ENCODE measurements around the gene NSD1.

Gene NSD1

GRCh38 chr5:177271113-177271512 lies 137.5 kb downstream of the NSD1 start:
- Mint-ChIP-seq H3K9me3 (no peaks in the 10 kb centered on the region), H3K4me3 (no peak overlapping the region), H3K27me3 (ENCODE audit: low read depth) (no peaks in the 10 kb centered on the region), H3K36me3 (ENCODE audit: low read depth) (peaks cover 44% of the 10 kb centered on the region), H3K4me1 (ENCODE audit: low read depth) (no peaks in the 10 kb centered on the region), H3K27ac (no peak overlapping the region)

GRCh38 chr5:177275883-177276282 lies 142.3 kb downstream of the NSD1 start:
- peaks cover 41% of the 10 kb centered on the region for H3K36me3 Mint-ChIP-seq (ENCODE audit: low read depth)
- no peaks in the 10 kb centered on the region for H3K27me3 Mint-ChIP-seq (ENCODE audit: low read depth)
- no peaks in the 10 kb centered on the region for H3K9me3 Mint-ChIP-seq
- H3K27ac Mint-ChIP-seq = no peak overlapping the region
- no peak overlapping the region for H3K4me3 Mint-ChIP-seq
- H3K4me1 Mint-ChIP-seq (ENCODE audit: low read depth) = peaks cover 8% of the 10 kb centered on the region

- no peaks in the 10 kb centered on the region for H3K9me3 Mint-ChIP-seq
- H3K4me3 Mint-ChIP-seq = no peak overlapping the region
- H3K27ac Mint-ChIP-seq = peak overlapping the region; percentile 42
- H3K27me3 Mint-ChIP-seq (ENCODE audit: low read depth) = no peaks in the 10 kb centered on the region
- H3K4me1 Mint-ChIP-seq (ENCODE audit: low read depth) = peaks cover 8% of the 10 kb centered on the region
- H3K36me3 Mint-ChIP-seq (ENCODE audit: low read depth) = peaks cover 39% of the 10 kb centered on the region
These were observed 143.3 kb downstream of the NSD1 start for GRCh38 chr5:177276886-177277285.

- Mint-ChIP-seq H3K27me3 (ENCODE audit: low read depth) (no peaks in the 10 kb centered on the region), H3K4me3 (no peak overlapping the region), H3K27ac (no peak overlapping the region), H3K36me3 (ENCODE audit: low read depth) (peaks cover 33% of the 10 kb centered on the region), H3K9me3 (no peaks in the 10 kb centered on the region), H3K4me1 (ENCODE audit: low read depth) (peaks cover 4% of the 10 kb centered on the region)
These were observed 154.6 kb downstream of the NSD1 start for GRCh38 chr5:177288191-177288590.

- Mint-ChIP-seq H3K4me1 (ENCODE audit: low read depth) (peaks cover 11% of the 10 kb centered on the region), H3K36me3 (ENCODE audit: low read depth) (peaks cover 43% of the 10 kb centered on the region), H3K4me3 (no peak overlapping the region), H3K27me3 (ENCODE audit: low read depth) (no peaks in the 10 kb centered on the region), H3K9me3 (no peaks in the 10 kb centered on the region), H3K27ac (no peak overlapping the region)
These were observed 157.4 kb downstream of the NSD1 start for GRCh38 chr5:177290816-177291596.

GRCh38 chr5:177291735-177292134 lies 158.2 kb downstream of the NSD1 start:
- Mint-ChIP-seq H3K4me1 (ENCODE audit: low read depth) (peaks cover 16% of the 10 kb centered on the region), H3K4me3 (no peak overlapping the region), H3K27me3 (ENCODE audit: low read depth) (no peaks in the 10 kb centered on the region), H3K27ac (no peak overlapping the region), H3K36me3 (ENCODE audit: low read depth) (peaks cover 49% of the 10 kb centered on the region), H3K9me3 (no peaks in the 10 kb centered on the region)

DNA sequence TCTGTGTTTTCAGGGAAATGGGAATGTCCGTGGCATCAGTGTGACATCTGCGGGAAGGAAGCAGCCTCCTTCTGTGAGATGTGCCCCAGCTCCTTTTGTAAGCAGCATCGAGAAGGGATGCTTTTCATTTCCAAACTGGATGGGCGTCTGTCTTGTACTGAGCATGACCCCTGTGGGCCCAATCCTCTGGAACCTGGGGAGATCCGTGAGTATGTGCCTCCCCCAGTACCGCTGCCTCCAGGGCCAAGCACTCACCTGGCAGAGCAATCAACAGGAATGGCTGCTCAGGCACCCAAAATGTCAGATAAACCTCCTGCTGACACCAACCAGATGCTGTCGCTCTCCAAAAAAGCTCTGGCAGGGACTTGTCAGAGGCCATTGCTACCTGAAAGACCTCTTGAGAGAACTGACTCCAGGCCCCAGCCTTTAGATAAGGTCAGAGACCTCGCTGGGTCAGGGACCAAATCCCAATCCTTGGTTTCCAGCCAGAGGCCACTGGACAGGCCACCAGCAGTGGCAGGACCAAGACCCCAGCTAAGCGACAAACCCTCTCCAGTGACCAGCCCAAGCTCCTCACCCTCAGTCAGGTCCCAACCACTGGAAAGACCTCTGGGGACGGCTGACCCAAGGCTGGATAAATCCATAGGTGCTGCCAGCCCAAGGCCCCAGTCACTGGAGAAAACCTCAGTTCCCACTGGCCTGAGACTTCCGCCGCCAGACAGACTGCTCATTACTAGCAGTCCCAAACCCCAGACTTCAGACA lies 160.4 kb downstream of the NSD1 start:
- no peak overlapping the region for H3K27ac Mint-ChIP-seq
- H3K4me1 Mint-ChIP-seq (ENCODE audit: low read depth) = peaks cover 26% of the 10 kb centered on the region
- peaks cover 52% of the 10 kb centered on the region for H3K36me3 Mint-ChIP-seq (ENCODE audit: low read depth)
- no peak overlapping the region for H3K4me3 Mint-ChIP-seq
- no peaks in the 10 kb centered on the region for H3K27me3 Mint-ChIP-seq (ENCODE audit: low read depth)
- H3K9me3 Mint-ChIP-seq = no peaks in the 10 kb centered on the region

GRCh38 chr5:177294632-177295031 lies 161.1 kb downstream of the NSD1 start:
- Mint-ChIP-seq H3K4me1 (ENCODE audit: low read depth) (peaks cover 32% of the 10 kb centered on the region), H3K9me3 (no peaks in the 10 kb centered on the region), H3K27me3 (ENCODE audit: low read depth) (no peaks in the 10 kb centered on the region), H3K27ac (no peak overlapping the region), H3K36me3 (ENCODE audit: low read depth) (peaks cover 47% of the 10 kb centered on the region), H3K4me3 (no peak overlapping the region)

DNA sequence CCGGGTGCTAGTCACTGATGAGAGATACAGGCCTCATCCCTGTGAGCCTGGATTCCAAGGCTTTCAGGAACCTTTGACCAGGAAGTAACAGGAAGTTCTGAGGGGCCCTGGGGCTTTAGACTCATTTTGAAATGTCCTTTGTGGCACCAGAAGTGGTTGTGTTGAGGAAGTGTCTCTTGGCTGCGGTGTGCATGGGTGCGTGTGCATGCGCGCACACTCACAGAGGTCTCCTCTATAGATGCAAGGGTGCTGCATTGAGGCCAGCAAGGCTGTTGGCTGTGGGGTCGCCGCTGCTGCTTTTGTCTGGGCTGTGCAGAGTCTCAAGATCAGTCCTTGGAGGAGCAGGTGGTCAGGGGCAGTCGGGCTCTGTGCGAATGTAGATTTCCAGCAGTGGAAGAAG lies 162.4 kb downstream of the NSD1 start:
- Mint-ChIP-seq H3K4me3 (peak overlapping the region; percentile 35), H3K27me3 (ENCODE audit: low read depth) (no peaks in the 10 kb centered on the region), H3K9me3 (no peaks in the 10 kb centered on the region), H3K27ac (peak overlapping the region; percentile 74), H3K36me3 (ENCODE audit: low read depth) (peaks cover 56% of the 10 kb centered on the region), H3K4me1 (ENCODE audit: low read depth) (peaks cover 43% of the 10 kb centered on the region)

DNA sequence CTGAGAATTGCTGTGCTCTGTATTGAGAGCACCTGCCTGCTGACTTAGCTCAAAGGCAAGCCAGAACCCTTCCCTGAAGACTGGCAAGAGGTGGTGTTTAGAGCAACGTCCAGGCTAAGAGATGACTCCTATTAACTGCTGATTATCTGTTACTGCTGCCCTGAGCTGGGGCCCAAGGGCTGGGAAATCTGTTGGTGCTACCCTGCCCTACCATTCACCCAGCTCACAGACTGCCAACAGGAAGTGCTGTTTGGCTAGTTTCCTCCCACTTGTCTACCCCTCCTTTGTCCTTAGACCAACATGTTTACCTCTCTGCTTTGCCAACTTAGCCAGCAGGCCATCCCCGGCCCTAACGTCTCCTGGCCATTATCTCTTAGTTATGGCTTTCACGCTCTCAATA lies 163.0 kb downstream of the NSD1 start:
- Mint-ChIP-seq H3K27me3 (ENCODE audit: low read depth) (no peaks in the 10 kb centered on the region), H3K4me3 (peak overlapping the region; percentile 20), H3K27ac (peak overlapping the region; percentile 69), H3K4me1 (ENCODE audit: low read depth) (peaks cover 48% of the 10 kb centered on the region), H3K9me3 (no peaks in the 10 kb centered on the region), H3K36me3 (ENCODE audit: low read depth) (peaks cover 58% of the 10 kb centered on the region)

- Mint-ChIP-seq H3K4me3 (no peak overlapping the region), H3K36me3 (ENCODE audit: low read depth) (peaks cover 46% of the 10 kb centered on the region), H3K27me3 (ENCODE audit: low read depth) (no peaks in the 10 kb centered on the region), H3K27ac (no peak overlapping the region), H3K4me1 (ENCODE audit: low read depth) (peaks cover 58% of the 10 kb centered on the region), H3K9me3 (no peaks in the 10 kb centered on the region)
These were observed 164.3 kb downstream of the NSD1 start for GRCh38 chr5:177297922-177298321.

- no peaks in the 10 kb centered on the region for H3K27me3 Mint-ChIP-seq (ENCODE audit: low read depth)
- H3K36me3 Mint-ChIP-seq (ENCODE audit: low read depth) = peaks cover 41% of the 10 kb centered on the region
- peak overlapping the region; percentile 37 for H3K4me3 Mint-ChIP-seq
- peak overlapping the region; percentile 88 for H3K27ac Mint-ChIP-seq
- peaks cover 64% of the 10 kb centered on the region for H3K4me1 Mint-ChIP-seq (ENCODE audit: low read depth)
- no peaks in the 10 kb centered on the region for H3K9me3 Mint-ChIP-seq
These were observed 166.1 kb downstream of the NSD1 start for GRCh38 chr5:177299697-177300096.

DNA sequence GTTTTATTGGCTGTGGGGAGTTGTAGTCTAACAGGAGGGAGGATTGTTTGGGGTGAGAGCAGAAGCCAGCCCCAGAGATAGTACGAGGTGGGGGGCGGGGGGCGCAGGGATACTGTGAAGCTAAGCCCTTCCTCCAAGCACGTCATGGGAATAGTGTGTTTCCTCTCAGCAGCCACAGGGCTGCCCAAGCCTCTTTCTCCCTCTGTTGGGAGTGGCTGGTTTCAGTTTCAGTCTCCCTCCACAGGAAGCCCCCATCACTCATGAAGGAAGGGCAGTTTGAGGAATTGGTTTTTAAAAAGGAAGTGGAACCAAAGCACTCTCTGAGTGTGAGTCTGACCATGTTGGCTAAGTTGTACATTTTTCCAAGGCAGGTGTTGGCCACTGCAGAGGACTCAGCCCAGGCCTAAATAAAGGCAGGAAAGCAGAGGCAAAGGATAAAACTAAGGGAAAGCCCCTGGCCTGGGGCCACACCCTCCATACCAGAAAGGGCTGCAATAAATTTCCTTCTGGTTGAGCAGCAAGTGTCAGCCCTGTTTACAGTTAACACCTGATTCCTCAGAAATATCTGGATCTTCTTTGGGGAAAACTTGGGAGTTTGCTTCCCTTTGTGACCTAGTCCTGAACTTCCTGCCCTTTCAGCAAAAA lies 166.8 kb downstream of the NSD1 start:
- Mint-ChIP-seq H3K36me3 (ENCODE audit: low read depth) (peaks cover 47% of the 10 kb centered on the region), H3K9me3 (no peaks in the 10 kb centered on the region), H3K27ac (peak overlapping the region; percentile 95), H3K27me3 (ENCODE audit: low read depth) (no peaks in the 10 kb centered on the region), H3K4me3 (peak overlapping the region; percentile 73), H3K4me1 (ENCODE audit: low read depth) (peaks cover 70% of the 10 kb centered on the region)

- peaks cover 47% of the 10 kb centered on the region for H3K36me3 Mint-ChIP-seq (ENCODE audit: low read depth)
- H3K4me3 Mint-ChIP-seq = peak overlapping the region; percentile 73
- H3K27me3 Mint-ChIP-seq (ENCODE audit: low read depth) = no peaks in the 10 kb centered on the region
- H3K27ac Mint-ChIP-seq = peak overlapping the region; percentile 95
- H3K4me1 Mint-ChIP-seq (ENCODE audit: low read depth) = peaks cover 70% of the 10 kb centered on the region
- no peaks in the 10 kb centered on the region for H3K9me3 Mint-ChIP-seq
These were observed 167.4 kb downstream of the NSD1 start for GRCh38 chr5:177300951-177301350.

Data from T-helper 1 cell treated with Interleukin-12 subunit alpha and Interleukin-12 subunit beta and Interleukin-4 antibody, amounts not matched to agents 30 μg/mL and 1 μg/mL, for 36 hours (primary cell).